Right lobe of liver (tissue), 6 donors: ENCODE measurements around the gene HCN4. TPM values are rescaled to one million over a fixed set of nuclear protein-coding genes. Genes with fewer than 3 reads are reported as not detected.

Experiments used
- ATAC-seq, 4 donors: fragments of 200-7000 bp; cut with Tn5 transposase; one replicate each; pipeline ENCODE4 v1.9.1; 2020; ENCODE audit warnings: mild to moderate bottlenecking in 4 of 4, moderate library complexity in 4 of 4
- DNase-seq, 3 donors: peaks; one replicate each; pipeline ENCODE4 v3.0.0-alpha.2; 2020
- H3K27ac ChIP-seq, 3 donors: fragments of 200-600 bp; one replicate each; pipeline ENCODE4 v1.8.0; 2022
- H3K27me3 ChIP-seq, 2 donors: fragments of 200-600 bp; one replicate each; pipeline ENCODE4 v1.8.0; 2022
- H3K36me3 ChIP-seq, 4 donors: fragments of 200-600 bp; sonication (generic) in 1 of 4; one replicate each; pipeline versions ENCODE4 v1.5.1 to v1.8.0; 2017 to 2022; ENCODE audit warnings: control low read depth in 1 of 4
- H3K4me1 ChIP-seq, 4 donors: fragments of 200-600 bp; sonication (generic) in 1 of 4; one replicate each; pipeline versions ENCODE4 v1.5.1 to v1.8.0; 2017 to 2022; ENCODE audit warnings: control low read depth in 1 of 4
- H3K4me3 ChIP-seq, 3 donors: fragments of 200-600 bp; one replicate each; pipeline ENCODE4 v1.8.0; 2022
- H3K9me3 ChIP-seq, 4 donors: fragments of 200-600 bp; sonication (generic) in 1 of 4; one replicate each; pipeline versions ENCODE4 v1.5.1 to v1.8.0; 2017 to 2022; ENCODE audit warnings: control low read depth in 1 of 4
- POLR2A ChIP-seq: fragments of 450-650 bp; IDR thresholded peaks from one replicate; pipeline ENCODE4 v1.6.1; 2017; ENCODE audit warnings: antibody characterized with exemption, mild to moderate bottlenecking
- WGBS: methylation state at CpG from one replicate; pipeline ENCODE4 v1.1.6; 2018; ENCODE audit warnings: low coverage, low lambda C conversion rate; ENCODE audit not compliant: insufficient coverage; ENCODE audit errors: missing lambda C conversion rate; 5-methylcytosine and 5-hydroxymethylcytosine counted together
- intact Hi-C, 2 donors: fragments of 100-400 bp; cut with DNase I; formaldehyde crosslinking; loops; one replicate each; pipeline versions ENCODE4 v1.11.2 to v1.14.1; 2022
- total RNA-seq, 6 experiments: library from RNA; depleted of rRNA in 2 of 6; stranded (reverse); fragments of >200 nt in 2 of 6; fragmentation: NEBNext Ultra II Directional in 3 of 6; extraction: Animal tissue kit (Norgen Biotek cat#: 25700) in 3 of 6; gene quantifications; one replicate each; pipeline versions ENCODE4 v1.1.0 to v1.2.4, GENCODE V29; 2016 to 2023
- TF ChIP-seq, protein P1 (sequence below), 4 donors: fragments of 200-600 bp in 3 of 4; fragments of 450-650 bp in 1 of 4; IDR thresholded peaks; one replicate each; pipeline versions ENCODE4 v1.5.1 to v1.8.0; 2016 to 2022; ENCODE audit warnings: antibody characterized with exemption in 4 of 4, mild to moderate bottlenecking in 2 of 4
- donor health status: DM: no; HTN: yes; CAD: no.
- donor health status: DM: no; HTN: no; CAD: no.
- donor health status: DM: no; HTN: no; CAD: no.
- donor health status: DM: no; HTN: yes; CAD: no.
- donor health status: DM: no; HTN: yes; CAD: no.

HCN4 gene
- total RNA-seq, 6 experiments from 2014 or later: 0.06 TPM; not detected in 5

DNA sequence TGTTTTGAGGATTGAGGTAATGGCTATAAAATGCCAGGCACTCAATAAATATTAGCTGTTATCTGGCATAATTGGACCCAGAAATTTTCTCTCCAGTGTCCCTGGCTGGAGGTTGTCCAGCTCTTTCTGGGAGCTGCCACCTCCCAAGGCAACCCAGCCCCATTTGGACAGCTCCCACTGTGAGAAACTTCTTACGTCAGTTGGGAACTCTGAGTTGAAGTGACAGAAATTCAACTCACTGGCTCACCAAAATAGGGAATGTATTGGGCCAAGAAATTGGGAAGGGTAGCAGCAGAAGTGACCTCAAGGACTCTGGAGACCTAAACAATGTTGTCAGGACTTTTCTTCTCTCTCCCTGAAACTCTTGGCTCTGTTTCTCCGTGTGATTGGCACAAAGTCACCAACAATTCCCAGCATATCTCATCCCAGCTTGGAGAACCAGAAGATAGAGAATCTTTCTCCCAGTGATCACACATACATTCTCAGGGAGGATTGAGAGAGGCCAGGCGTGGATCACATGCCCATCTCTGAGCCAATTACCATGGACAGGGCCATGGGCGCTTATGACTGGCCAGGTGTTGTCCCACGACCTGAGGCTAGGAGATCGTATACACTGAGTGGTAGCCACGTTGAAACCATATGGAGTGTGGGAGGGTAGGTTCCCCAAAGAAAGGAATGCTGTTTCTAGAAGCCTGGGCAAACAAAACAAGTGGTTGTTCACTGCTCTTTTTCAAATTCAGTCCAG, 22.5 kb upstream of the HCN4 start:
- Histone ChIP-seq H3K36me3 (no peaks in the 10 kb centered on the region), H3K4me1 (no peaks in the 10 kb centered on the region), H3K4me3 (no peak overlapping the region), H3K27me3 (no peaks in the 10 kb centered on the region), H3K27ac (no peak overlapping the region), H3K9me3 (no peaks in the 10 kb centered on the region)
- intact Hi-C loops: no loop called here
- no peak for TF ChIP-seq POLR2A
- TF ChIP-seq, protein P1, sequence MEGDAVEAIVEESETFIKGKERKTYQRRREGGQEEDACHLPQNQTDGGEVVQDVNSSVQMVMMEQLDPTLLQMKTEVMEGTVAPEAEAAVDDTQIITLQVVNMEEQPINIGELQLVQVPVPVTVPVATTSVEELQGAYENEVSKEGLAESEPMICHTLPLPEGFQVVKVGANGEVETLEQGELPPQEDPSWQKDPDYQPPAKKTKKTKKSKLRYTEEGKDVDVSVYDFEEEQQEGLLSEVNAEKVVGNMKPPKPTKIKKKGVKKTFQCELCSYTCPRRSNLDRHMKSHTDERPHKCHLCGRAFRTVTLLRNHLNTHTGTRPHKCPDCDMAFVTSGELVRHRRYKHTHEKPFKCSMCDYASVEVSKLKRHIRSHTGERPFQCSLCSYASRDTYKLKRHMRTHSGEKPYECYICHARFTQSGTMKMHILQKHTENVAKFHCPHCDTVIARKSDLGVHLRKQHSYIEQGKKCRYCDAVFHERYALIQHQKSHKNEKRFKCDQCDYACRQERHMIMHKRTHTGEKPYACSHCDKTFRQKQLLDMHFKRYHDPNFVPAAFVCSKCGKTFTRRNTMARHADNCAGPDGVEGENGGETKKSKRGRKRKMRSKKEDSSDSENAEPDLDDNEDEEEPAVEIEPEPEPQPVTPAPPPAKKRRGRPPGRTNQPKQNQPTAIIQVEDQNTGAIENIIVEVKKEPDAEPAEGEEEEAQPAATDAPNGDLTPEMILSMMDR (IDR thresholded peaks at IDR 0.05): no peak
- 57% methylated on average over 6 of the region's 7 CpGs for WGBS
- DNase-seq: no peak
- no peak for ATAC-seq

GRCh38 chr15:73389971-73390544, 21.3 kb upstream of the HCN4 start:
- WGBS: 33% methylated on average over 1 of the region's 2 CpGs
- TF ChIP-seq, protein P1 (IDR thresholded peaks at IDR 0.05): no peak
- no peak for TF ChIP-seq POLR2A
- H3K27ac ChIP-seq: no peak overlapping the region
- no peak overlapping the region for H3K4me3 ChIP-seq
- ATAC-seq (peak in 3 of 4 donors; percentile 25 to 54 (median 43)), DNase-seq (no peak)
- no peaks in the 10 kb centered on the region for H3K9me3 ChIP-seq
- intact Hi-C loops: no loop called here
- H3K36me3 ChIP-seq: no peaks in the 10 kb centered on the region
- no peaks in the 10 kb centered on the region for H3K27me3 ChIP-seq
- H3K4me1 ChIP-seq: no peaks in the 10 kb centered on the region

- no peak for DNase-seq
Observed at GRCh38 chr15:73389539-73389938, 20.8 kb upstream of the HCN4 start.

GRCh38 chr15:73388256-73388781, 19.6 kb upstream of the HCN4 start:
- peak in 1 of 4 donors; percentile 41 for ATAC-seq
- TF ChIP-seq, protein P1 (IDR thresholded peaks at IDR 0.05): no peak
- no peak for TF ChIP-seq POLR2A
- no peaks in the 10 kb centered on the region for H3K36me3 ChIP-seq
- WGBS: 55% methylated on average over 7 of the region's 7 CpGs
- no peaks in the 10 kb centered on the region for H3K27me3 ChIP-seq
- no peak overlapping the region for H3K4me3 ChIP-seq
- no peaks in the 10 kb centered on the region for H3K9me3 ChIP-seq
- no peaks in the 10 kb centered on the region for H3K4me1 ChIP-seq
- no peak overlapping the region for H3K27ac ChIP-seq
- peak in 1 of 3 donors; percentile 10 for DNase-seq
- intact Hi-C loops: no loop called here

More at GRCh38 chr15:73389539-73389938, 20.8 kb upstream of the HCN4 start:
- H3K36me3 ChIP-seq: no peaks in the 10 kb centered on the region
- no peaks in the 10 kb centered on the region for H3K4me1 ChIP-seq
- H3K9me3 ChIP-seq: no peaks in the 10 kb centered on the region
- intact Hi-C loops: no loop called here
- H3K4me3 ChIP-seq: no peak overlapping the region
- TF ChIP-seq, protein P1 (IDR thresholded peaks at IDR 0.05): no peak
- no peak for TF ChIP-seq POLR2A
- WGBS: 38% methylated on average over 1 of the region's 2 CpGs
- no peak overlapping the region for H3K27ac ChIP-seq
- H3K27me3 ChIP-seq: no peaks in the 10 kb centered on the region
- ATAC-seq: no peak
